Fibroblast of the aortic adventitia (primary cell): ENCODE data around the gene CYP2W1. TPM values are rescaled to one million over a fixed set of nuclear protein-coding genes. Genes with fewer than 3 reads are reported as not detected.
"Not testable (repeated sequence)": the region's sequence is repeated elsewhere in the genome, so short reads cannot be mapped to it uniquely, and the experiment has no call there.

Experiments used
- DNase-seq: peaks from one replicate; pipeline ENCODE4 v3.0.0-alpha.2; 2010; ENCODE audit warnings: low read depth
- H3K4me3 ChIP-seq: 2 replicates; pipeline ENCODE4 v1.5.1; 2011; ENCODE audit warnings: low read depth, mild to moderate bottlenecking, control low read depth, low read length, moderate library complexity
- CTCF ChIP-seq: IDR thresholded peaks from 2 replicates; pipeline ENCODE4 v1.5.1; 2011; ENCODE audit warnings: mild to moderate bottlenecking, low read length, control low read depth, inconsistent platforms; ENCODE audit not compliant: insufficient read depth
- total RNA-seq: library from RNA; depleted of rRNA; stranded (reverse); fragments of >200 nt; gene quantifications from 2 replicates; pipeline ENCODE4 v1.2.3, GENCODE V29; 2012; ENCODE audit warnings: low replicate concordance

CYP2W1 gene
- total RNA-seq, 1 donor: not detected

DNA sequence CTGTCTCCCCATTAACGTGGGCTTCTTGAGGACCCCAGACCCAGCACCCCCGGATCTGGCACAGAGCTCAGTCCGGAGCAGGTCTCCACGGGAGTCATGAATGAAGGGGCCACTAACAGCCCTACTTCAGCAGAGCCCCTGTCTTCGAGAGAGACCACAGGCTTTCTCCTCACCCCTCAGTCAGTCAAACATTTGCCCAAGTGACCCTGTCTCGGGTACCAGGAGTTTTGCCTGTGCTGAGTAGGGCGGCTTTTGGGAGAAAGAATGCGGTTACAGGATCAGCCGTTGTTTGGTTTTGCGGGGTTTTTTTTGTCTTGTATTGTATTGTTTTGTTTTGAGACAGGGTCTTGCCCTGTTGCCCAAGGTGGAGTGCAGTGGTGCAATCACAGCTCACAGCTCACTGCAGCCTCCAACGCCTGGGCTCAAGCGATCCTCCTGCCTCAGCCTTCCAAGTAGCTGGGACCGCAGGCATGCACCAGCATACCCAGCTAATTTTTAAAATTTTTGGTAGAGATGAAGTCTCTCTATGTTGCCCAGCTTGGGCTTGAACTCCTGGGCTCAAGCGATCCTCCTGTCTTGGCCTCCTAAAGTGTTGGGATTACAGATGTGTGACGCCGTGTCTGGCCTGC, 45.0 kb upstream of the CYP2W1 start:
- no peak overlapping the region for H3K4me3 ChIP-seq
- no peak for TF ChIP-seq CTCF
- DNase-seq: no peak

DNA sequence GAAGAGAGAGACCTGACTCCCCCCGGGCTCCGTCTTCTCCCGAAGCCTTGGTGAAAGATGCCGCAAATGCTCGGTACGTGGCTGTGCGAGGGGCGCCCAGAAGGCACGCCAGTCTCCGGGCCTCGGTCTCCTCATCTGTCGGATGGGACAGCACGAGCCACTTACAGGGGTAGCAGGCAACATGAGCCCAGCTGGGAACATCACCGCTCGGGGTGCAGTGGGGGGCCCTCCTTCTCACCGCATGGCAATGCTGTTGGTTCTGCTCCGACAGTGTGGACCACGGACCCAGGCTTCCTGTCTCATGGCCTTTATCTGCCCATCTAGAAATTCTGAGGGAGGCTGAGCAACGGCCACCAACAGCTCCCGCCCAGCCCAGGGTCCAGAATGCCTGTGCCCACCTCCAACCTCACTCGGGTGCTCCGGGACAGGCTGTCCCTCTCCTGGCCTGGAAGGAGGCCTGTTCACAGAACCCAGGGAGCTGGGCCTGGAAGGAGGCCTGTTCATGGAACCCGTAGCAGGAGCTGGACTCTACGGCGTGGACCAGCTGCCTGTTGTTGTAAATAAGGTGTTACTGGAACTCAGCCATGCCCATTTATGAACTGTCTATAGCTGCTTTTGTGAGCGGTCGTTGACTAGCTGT, 44.3 kb upstream of the CYP2W1 start:
- no peak overlapping the region for H3K4me3 ChIP-seq
- TF ChIP-seq CTCF: no peak
- no peak for DNase-seq

- DNase-seq: no peak
- TF ChIP-seq CTCF: no peak
- H3K4me3 ChIP-seq: no peak overlapping the region
Measured at GRCh38 chr7:939843-940242, 43.1 kb upstream of the CYP2W1 start.

GRCh38 chr7:940599-941408, 42.2 kb upstream of the CYP2W1 start:
- no peak for TF ChIP-seq CTCF
- H3K4me3 ChIP-seq: no peak overlapping the region
- DNase-seq: peak; percentile 80

DNA sequence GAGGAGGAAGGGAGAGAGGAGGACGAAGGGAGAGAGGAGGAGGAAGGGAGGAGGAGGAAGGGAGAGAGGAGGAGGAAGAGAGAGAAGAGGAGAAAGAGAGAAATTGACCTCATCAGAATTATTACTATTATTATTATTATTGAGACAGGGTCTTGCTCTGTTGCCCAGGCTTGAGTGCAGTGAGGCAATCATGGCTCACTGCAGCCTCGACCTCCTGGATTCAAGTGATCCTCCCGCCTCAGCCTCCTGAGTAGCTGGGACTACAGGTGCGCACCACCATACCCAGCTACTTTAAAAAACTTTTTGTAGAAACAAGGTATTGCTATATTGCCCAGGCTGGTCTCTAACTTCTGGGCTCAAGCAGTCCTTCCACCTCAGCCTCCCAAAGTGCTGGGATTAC, 39.2 kb upstream of the CYP2W1 start:
- H3K4me3 ChIP-seq: not testable (repeated sequence)

DNA sequence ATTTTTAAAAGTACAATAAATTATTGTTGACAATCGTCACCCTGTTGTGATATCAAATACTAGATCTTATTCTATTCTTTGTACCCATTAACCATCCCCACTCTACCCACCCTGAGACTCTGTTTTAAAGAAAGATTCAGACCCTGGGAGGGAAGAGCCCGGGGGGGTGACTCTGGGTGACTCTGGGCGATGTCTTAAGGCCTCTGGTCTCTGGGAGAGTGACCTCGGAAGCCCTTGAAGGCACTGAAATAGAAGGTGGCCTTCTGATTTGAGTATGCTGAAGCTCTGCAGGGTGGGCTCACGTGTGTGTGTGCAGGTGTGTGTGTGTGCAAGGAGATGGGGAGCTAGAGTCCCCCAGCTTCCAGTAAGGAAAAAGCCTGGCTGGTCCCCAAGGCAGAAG, 38.2 kb upstream of the CYP2W1 start:
- DNase-seq: no peak
- no peak overlapping the region for H3K4me3 ChIP-seq
- no peak for TF ChIP-seq CTCF

More for the DNA sequence above, 39.2 kb upstream of the CYP2W1 start:
- not testable (repeated sequence) for DNase-seq

- DNase-seq: no peak
- no peak for TF ChIP-seq CTCF
- H3K4me3 ChIP-seq: no peak overlapping the region
Measured at GRCh38 chr7:945147-945555, 37.8 kb upstream of the CYP2W1 start.
